Spleen (tissue), 7 donors: ENCODE data around the gene AKT3.

Source experiments
- CTCF ChIP-seq, 11 experiments: fragments of 200-600 bp in 7 of 11; fragments of 450-650 bp in 4 of 11; sonication (generic) in 4 of 11; IDR thresholded peaks in 8 of 11; conservative IDR thresholded peaks in 3 of 11; 1 replicate in 7 of 11; 2 replicates in 4 of 11; pipeline versions ENCODE4 v1.4.0 to v1.8.0; 2016 to 2021; ENCODE audit warnings: antibody characterized with exemption in 11 of 11, inconsistent platforms in 4 of 11, mild to moderate bottlenecking in 1 of 11
- POLR2A ChIP-seq, 3 donors: fragments of 450-650 bp; IDR thresholded peaks; one replicate each; pipeline ENCODE4 v1.5.1; 2017; ENCODE audit warnings: antibody characterized with exemption in 3 of 3, mild to moderate bottlenecking in 1 of 3
- POLR2AphosphoS5 ChIP-seq, 3 donors: sonication (generic); formaldehyde crosslinking; IDR thresholded peaks; one replicate each; pipeline ENCODE4 v1.5.1; 2017; ENCODE audit warnings: antibody characterized with exemption in 3 of 3
- donor health status: DM: no; HTN: no; CAD: no; lungs with moderate emphysema.
- donor health status: DM: no; HTN: no; CAD: no.
- donor health status: DM: no; HTN: no; CAD: no.

DNA sequence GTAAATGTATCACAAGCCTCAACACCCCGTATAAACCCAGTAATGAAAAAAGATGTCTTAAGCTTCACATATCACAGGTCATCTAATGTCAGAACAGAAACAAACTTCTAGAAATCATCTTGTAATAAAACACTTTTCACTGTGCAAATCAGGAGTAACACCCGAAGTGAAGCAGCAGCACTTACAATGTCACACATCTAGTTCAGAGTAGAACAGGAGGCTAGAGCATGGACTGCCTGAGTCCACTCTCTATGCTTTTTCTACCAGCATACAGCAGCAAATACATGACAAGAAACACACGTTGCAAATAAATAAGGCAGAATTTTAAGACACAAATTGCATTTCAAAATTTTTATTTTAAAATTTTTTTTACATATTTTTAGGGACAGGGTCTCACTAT, 57.2 kb downstream of the AKT3 start:
- TF ChIP-seq CTCF (IDR thresholded peaks at IDR 0.05 in 8 of 11, conservative IDR thresholded peaks at IDR 0.05 in 3 of 11) (no peak), POLR2A (IDR thresholded peaks at IDR 0.05) (no peak), POLR2AphosphoS5 (IDR thresholded peaks at IDR 0.05) (no peak)
